GM21381 (cell line): ENCODE data around the gene LMO2.

ENCODE experiments used
- ATAC-seq: cut with Tn5 transposase; IDR thresholded peaks from one replicate; pipeline ENCODE4 v1.9.1; 2021; ENCODE audit warnings: mild to moderate bottlenecking, moderate library complexity; ENCODE audit not compliant: unreplicated experiment

LMO2 gene

GRCh38 chr11:33916736-33917135, 24.9 kb upstream of the LMO2 start:
- no peak for ATAC-seq

GRCh38 chr11:33915526-33915925, 23.6 kb upstream of the LMO2 start:
- ATAC-seq, result no peak

GRCh38 chr11:33913991-33914390, 22.1 kb upstream of the LMO2 start:
- no peak for ATAC-seq

GRCh38 chr11:33912405-33913361, 20.8 kb upstream of the LMO2 start:
- ATAC-seq, result peak; percentile 82

- ATAC-seq, result no peak
These were observed 19.1 kb upstream of the LMO2 start for GRCh38 chr11:33910958-33911339.

GRCh38 chr11:33910296-33910957, 18.6 kb upstream of the LMO2 start:
- no peak for ATAC-seq

GRCh38 chr11:33909552-33909951, 17.7 kb upstream of the LMO2 start:
- ATAC-seq, result no peak

GRCh38 chr11:33909150-33909549, 17.3 kb upstream of the LMO2 start:
- ATAC-seq, result no peak

- ATAC-seq, result no peak
These were observed 15.5 kb upstream of the LMO2 start for GRCh38 chr11:33907421-33907820.

GRCh38 chr11:33906484-33907186, 14.8 kb upstream of the LMO2 start:
- ATAC-seq, result no peak

GRCh38 chr11:33904102-33904501, 12.2 kb upstream of the LMO2 start:
- ATAC-seq, result no peak

- ATAC-seq, result no peak
These were observed 8.4 kb upstream of the LMO2 start for GRCh38 chr11:33900159-33900840.

- ATAC-seq, result no peak
These were observed 7.6 kb upstream of the LMO2 start for GRCh38 chr11:33899400-33900037.

GRCh38 chr11:33898957-33899356, 7.1 kb upstream of the LMO2 start:
- ATAC-seq, result no peak

GRCh38 chr11:33897761-33898375, 6.0 kb upstream of the LMO2 start:
- no peak for ATAC-seq

- ATAC-seq, result no peak
These were observed 5.0 kb upstream of the LMO2 start for GRCh38 chr11:33896911-33897310.

- no peak for ATAC-seq
These were observed 3.9 kb upstream of the LMO2 start for GRCh38 chr11:33895752-33896137.

- ATAC-seq, result peak; percentile 6
These were observed 2.5 kb upstream of the LMO2 start for GRCh38 chr11:33894398-33894746.

GRCh38 chr11:33893711-33894397, 2.0 kb upstream of the LMO2 start:
- peak; percentile 84 for ATAC-seq
